Upper lobe of right lung (tissue), 1 donor: ENCODE results near the gene NOSTRIN. TPM values are rescaled to one million over a fixed set of nuclear protein-coding genes. Genes with fewer than 3 reads are reported as not detected.

Source experiments
- ATAC-seq: fragments of 200-7000 bp; cut with Tn5 transposase; one replicate; pipeline ENCODE4 v1.9.1; 2020; ENCODE audit warnings: mild to moderate bottlenecking, moderate library complexity
- DNase-seq: peaks from one replicate; pipeline ENCODE4 v3.0.0-alpha.2; 2020
- H3K27ac ChIP-seq: fragments of 200-600 bp; one replicate; pipeline ENCODE4 v1.8.0; 2022
- H3K27me3 ChIP-seq: fragments of 200-600 bp; one replicate; pipeline ENCODE4 v1.8.0; 2022; ENCODE audit warnings: mild to moderate bottlenecking
- H3K36me3 ChIP-seq: fragments of 200-600 bp; one replicate; pipeline ENCODE4 v1.8.0; 2022
- H3K4me1 ChIP-seq: fragments of 200-600 bp; one replicate; pipeline ENCODE4 v1.8.0; 2022
- H3K4me3 ChIP-seq: fragments of 200-600 bp; one replicate; pipeline ENCODE4 v1.8.0; 2022; ENCODE audit warnings: mild to moderate bottlenecking
- H3K9me3 ChIP-seq: fragments of 200-600 bp; one replicate; pipeline ENCODE4 v1.8.0; 2022
- intact Hi-C: fragments of 100-400 bp; cut with DNase I; formaldehyde crosslinking; loops from one replicate; pipeline ENCODE4 v1.11.0; 2022
- total RNA-seq: library from RNA; stranded (reverse); fragmentation: NEBNext Ultra II Directional; extraction: Animal tissue kit (Norgen Biotek cat#: 25700); gene quantifications from one replicate; pipeline ENCODE4 v1.2.1, GENCODE V29; 2021
- TF ChIP-seq, protein P1 (sequence below): fragments of 200-600 bp; IDR thresholded peaks from one replicate; pipeline ENCODE4 v1.8.0; 2022; ENCODE audit warnings: antibody characterized with exemption
- donor health status: DM: no; HTN: yes; CAD: no; lungs with severe emphysema.

The NOSTRIN gene
- total RNA-seq, 1 donor from 2014 or later: 70.0 TPM

DNA sequence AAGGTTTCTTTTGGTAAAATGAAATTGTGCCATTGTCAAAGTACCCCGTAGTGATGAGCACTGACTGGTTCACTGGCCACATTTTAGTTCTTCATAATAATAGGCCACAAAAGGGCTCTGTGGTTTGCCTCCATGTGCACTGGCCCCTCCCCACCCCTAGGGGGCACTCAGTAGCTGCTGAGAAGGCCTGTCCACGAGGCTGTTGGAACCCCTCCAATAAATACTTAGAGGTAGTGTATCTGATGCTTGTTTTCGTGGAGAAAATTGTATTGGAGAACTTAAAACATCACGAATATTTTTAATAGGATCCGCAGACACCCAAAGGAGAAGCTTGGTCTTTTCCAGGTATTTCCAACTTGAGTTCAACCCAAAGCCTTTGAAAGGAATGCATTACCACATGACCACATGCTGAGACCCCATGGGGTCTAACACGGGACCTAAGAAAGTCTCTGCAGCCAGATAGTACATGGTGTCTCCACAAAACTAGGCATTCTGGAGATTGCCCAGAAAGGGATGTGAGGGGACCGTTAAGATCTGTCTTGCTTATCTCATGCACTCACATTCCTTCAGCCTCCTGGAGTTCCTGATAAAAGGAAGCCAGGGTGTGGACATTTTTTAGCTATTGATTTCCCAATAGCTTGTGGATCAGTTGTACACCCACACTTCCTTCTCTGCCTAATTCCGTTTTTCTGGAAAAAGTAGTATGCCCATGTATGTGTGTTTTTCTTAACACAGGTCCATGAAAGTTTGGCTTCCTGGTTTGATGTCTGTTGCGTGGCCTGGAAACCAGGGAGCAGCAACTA, 28.5 kb upstream of the NOSTRIN start:
- peak; percentile 96 for ATAC-seq

DNA sequence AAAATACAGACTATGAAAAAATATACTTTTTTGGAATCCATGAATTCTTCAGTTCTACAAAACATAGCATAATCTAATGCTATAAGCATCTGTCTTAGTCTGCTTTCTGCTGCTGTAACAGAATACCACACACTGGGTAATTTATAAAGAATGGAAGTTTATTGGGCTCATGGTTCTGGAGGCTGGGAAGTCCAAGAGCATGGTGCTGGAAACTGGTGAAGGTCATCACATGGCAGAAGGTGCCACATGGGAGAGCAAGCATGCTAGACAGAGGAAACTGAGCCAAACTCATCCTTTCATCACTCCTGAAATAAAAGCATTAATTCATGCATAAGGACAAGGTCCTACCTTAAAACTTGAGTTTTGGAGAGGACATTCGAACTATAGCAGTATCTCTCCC, 26.6 kb upstream of the NOSTRIN start:
- H3K27ac ChIP-seq: no peak overlapping the region
- DNase-seq (no peak), ATAC-seq (no peak)
- no peaks in the 10 kb centered on the region for H3K4me1 ChIP-seq
- no peaks in the 10 kb centered on the region for H3K9me3 ChIP-seq
- H3K4me3 ChIP-seq: no peak overlapping the region
- no peaks in the 10 kb centered on the region for H3K36me3 ChIP-seq
- intact Hi-C loops: no loop called here
- TF ChIP-seq, protein P1, sequence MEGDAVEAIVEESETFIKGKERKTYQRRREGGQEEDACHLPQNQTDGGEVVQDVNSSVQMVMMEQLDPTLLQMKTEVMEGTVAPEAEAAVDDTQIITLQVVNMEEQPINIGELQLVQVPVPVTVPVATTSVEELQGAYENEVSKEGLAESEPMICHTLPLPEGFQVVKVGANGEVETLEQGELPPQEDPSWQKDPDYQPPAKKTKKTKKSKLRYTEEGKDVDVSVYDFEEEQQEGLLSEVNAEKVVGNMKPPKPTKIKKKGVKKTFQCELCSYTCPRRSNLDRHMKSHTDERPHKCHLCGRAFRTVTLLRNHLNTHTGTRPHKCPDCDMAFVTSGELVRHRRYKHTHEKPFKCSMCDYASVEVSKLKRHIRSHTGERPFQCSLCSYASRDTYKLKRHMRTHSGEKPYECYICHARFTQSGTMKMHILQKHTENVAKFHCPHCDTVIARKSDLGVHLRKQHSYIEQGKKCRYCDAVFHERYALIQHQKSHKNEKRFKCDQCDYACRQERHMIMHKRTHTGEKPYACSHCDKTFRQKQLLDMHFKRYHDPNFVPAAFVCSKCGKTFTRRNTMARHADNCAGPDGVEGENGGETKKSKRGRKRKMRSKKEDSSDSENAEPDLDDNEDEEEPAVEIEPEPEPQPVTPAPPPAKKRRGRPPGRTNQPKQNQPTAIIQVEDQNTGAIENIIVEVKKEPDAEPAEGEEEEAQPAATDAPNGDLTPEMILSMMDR: no peak
- no peaks in the 10 kb centered on the region for H3K27me3 ChIP-seq

More for the DNA sequence above, 28.5 kb upstream of the NOSTRIN start:
- no peaks in the 10 kb centered on the region for H3K27me3 ChIP-seq
- TF ChIP-seq, protein P1: peak; percentile 82
- no peaks in the 10 kb centered on the region for H3K9me3 ChIP-seq
- intact Hi-C loops: no loop called here
- H3K27ac ChIP-seq: no peak overlapping the region
- no peaks in the 10 kb centered on the region for H3K36me3 ChIP-seq
- peak; percentile 75 for DNase-seq
- H3K4me1 ChIP-seq: no peaks in the 10 kb centered on the region
- H3K4me3 ChIP-seq: no peak overlapping the region

DNA sequence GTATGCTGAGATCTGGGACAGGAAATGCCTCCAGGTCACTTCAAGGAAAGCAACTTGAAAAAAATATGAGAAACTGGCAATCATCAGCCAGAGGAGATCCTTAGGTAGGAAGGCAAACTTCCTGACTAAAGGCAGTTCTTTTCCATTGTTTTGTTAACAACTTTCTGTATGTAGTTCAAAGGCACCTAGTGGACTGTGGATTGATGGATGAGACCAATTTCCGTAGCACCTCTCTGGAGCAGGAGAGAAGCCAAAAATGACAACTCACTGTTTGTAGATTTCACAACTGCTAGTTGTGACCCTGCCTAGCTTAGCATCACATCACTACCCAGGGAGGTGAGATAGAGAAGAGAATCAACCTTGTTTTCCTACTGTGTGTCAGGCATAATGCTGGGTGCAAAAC, 21.8 kb upstream of the NOSTRIN start:
- H3K4me3 ChIP-seq: no peak overlapping the region
- DNase-seq (no peak), ATAC-seq (peak; percentile 22)
- intact Hi-C loops: no loop called here
- no peaks in the 10 kb centered on the region for H3K4me1 ChIP-seq
- TF ChIP-seq, protein P1: no peak
- H3K27ac ChIP-seq: no peak overlapping the region
- no peaks in the 10 kb centered on the region for H3K36me3 ChIP-seq
- no peaks in the 10 kb centered on the region for H3K9me3 ChIP-seq
- no peaks in the 10 kb centered on the region for H3K27me3 ChIP-seq

DNA sequence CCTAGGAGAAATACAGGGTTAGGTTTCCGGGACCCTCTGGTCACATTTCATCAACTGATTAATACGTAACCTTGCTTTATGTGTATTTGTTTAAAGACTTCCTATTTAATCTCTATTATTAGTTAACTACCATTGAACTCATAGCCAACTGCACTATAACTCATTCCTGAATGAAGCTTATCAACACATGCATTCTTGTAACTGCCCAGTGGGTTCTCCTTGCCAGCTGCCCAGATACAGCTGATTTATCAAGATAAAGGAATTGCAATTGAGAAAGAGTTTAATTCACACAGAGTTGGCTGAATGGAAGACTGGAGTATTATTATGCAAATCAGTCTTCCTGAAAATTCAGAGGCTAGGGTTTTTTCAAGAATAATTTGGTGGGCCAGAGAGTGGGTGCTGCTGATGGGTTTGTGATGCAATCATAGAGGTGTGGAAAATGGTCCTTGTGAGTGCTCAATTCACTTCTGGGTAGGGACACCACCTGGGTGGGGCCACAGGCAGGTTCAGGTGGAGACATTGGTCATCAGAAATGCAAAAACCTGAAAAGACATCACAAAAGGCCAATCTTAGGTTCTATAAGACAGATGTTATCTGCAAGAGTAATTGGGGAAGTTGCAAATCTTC, 21.1 kb upstream of the NOSTRIN start:
- no peak overlapping the region for H3K27ac ChIP-seq
- H3K4me3 ChIP-seq: no peak overlapping the region
- no peaks in the 10 kb centered on the region for H3K36me3 ChIP-seq
- intact Hi-C loops: no loop called here
- no peak for DNase-seq
- H3K27me3 ChIP-seq: no peaks in the 10 kb centered on the region
- H3K4me1 ChIP-seq: no peaks in the 10 kb centered on the region
- TF ChIP-seq, protein P1: no peak
- no peaks in the 10 kb centered on the region for H3K9me3 ChIP-seq
- ATAC-seq: no peak

DNA sequence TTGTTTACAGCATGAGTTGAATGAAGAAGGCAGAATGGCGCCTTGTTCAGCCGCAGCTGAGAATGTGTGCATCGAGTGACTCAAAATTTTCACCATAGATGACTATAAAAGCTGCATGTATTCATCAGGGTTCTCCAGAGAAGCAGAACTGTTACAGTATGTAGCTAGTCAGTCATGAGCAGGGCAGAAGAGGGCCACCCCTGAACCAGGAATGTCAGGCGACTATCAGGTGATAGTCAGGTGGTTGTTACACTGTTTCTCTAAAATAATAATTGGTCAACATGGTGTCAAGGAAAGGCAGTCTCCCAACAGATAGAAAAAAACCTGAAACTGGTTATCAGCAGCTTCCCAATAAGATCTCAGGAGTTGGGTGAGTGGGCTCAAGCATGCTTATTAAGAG, 20.2 kb upstream of the NOSTRIN start:
- no peak for DNase-seq
- Histone ChIP-seq H3K27ac (no peak overlapping the region), H3K4me1 (no peaks in the 10 kb centered on the region), H3K27me3 (no peaks in the 10 kb centered on the region), H3K9me3 (no peaks in the 10 kb centered on the region), H3K36me3 (no peaks in the 10 kb centered on the region), H3K4me3 (no peak overlapping the region)
- TF ChIP-seq, protein P1: no peak
- no peak for ATAC-seq
- intact Hi-C loops: no loop called here
